A549 (cell line): ENCODE data around the gene ICE2.

ENCODE experiments used
- BHLHE40 ChIP-seq: IDR thresholded peaks from 2 replicates; pipeline ENCODE4 v1.6.1; 2012; ENCODE audit warnings: low read depth, low read length, inconsistent platforms
- TF ChIP-seq, protein P1 (sequence below): fragments of >200 bp; sonication (Bioruptor Twin); formaldehyde crosslinking; IDR thresholded peaks from 3 replicates; pipeline ENCODE4 v1.5.1; 2016

DNA sequence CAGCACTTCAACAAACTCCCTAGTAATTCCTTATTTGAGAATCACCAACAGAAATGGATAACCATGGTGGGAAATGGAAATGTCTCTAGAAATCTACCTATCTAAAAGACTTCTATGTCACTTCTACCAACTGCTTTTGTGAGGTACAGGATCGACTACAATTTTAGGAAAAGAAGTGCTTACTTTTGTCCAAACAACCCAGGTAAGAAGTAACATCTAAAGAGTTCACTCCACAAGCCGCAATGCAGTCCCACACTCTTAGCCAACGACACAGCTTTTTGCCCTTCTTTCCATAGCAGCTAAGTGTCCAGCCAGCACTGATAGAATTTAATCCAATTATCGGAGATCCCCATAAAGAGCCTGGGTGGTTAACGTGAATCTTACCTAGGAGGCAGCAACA lies 109.2 kb downstream of the ICE2 start:
- TF ChIP-seq, protein P1, sequence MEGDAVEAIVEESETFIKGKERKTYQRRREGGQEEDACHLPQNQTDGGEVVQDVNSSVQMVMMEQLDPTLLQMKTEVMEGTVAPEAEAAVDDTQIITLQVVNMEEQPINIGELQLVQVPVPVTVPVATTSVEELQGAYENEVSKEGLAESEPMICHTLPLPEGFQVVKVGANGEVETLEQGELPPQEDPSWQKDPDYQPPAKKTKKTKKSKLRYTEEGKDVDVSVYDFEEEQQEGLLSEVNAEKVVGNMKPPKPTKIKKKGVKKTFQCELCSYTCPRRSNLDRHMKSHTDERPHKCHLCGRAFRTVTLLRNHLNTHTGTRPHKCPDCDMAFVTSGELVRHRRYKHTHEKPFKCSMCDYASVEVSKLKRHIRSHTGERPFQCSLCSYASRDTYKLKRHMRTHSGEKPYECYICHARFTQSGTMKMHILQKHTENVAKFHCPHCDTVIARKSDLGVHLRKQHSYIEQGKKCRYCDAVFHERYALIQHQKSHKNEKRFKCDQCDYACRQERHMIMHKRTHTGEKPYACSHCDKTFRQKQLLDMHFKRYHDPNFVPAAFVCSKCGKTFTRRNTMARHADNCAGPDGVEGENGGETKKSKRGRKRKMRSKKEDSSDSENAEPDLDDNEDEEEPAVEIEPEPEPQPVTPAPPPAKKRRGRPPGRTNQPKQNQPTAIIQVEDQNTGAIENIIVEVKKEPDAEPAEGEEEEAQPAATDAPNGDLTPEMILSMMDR: no peak
- no peak for TF ChIP-seq BHLHE40
